NCI-H2227 treated with DMSO at 0.1 percent for 48 hours (cell line): ENCODE results near the gene IFT25.
"Not testable (repeated sequence)": the region's sequence is repeated elsewhere in the genome, so short reads cannot be mapped to it uniquely, and the experiment has no call there.

Experiments
- DNase-seq: peaks from one replicate; lab custom pipeline; 2025; lab: John Stamatoyannopoulos, UW

IFT25 gene

GRCh38 chr1:53945433-53946251, at the start of gene IFT25:
IFT25 (minus strand) TSS chr1:53945699; CDS start chr1:53940082, 5,617 bp downstream.
- peak; percentile 99 for DNase-seq

GRCh38 chr1:53994516-53994915, 49.0 kb upstream of the IFT25 start:
- DNase-seq, result not testable (repeated sequence)

- no peak for DNase-seq
Observed at GRCh38 chr1:53992085-53992874, 46.8 kb upstream of the IFT25 start.

- DNase-seq, result no peak
Observed at GRCh38 chr1:53987880-53988279, 42.4 kb upstream of the IFT25 start.

- no peak for DNase-seq
Observed at GRCh38 chr1:53986458-53986857, 41.0 kb upstream of the IFT25 start.

- DNase-seq, result no peak
Observed at GRCh38 chr1:53984726-53985125, 39.2 kb upstream of the IFT25 start.

- no peak for DNase-seq
Observed at GRCh38 chr1:53982763-53983104, 37.2 kb upstream of the IFT25 start.

- DNase-seq, result peak; percentile 31
Observed at GRCh38 chr1:53982034-53982762, 36.7 kb upstream of the IFT25 start.

GRCh38 chr1:53981220-53981619, 35.7 kb upstream of the IFT25 start:
- DNase-seq, result no peak

- no peak for DNase-seq
Observed at GRCh38 chr1:53979712-53980450, 34.4 kb upstream of the IFT25 start.

- DNase-seq, result no peak
Observed at GRCh38 chr1:53975861-53976260, 30.4 kb upstream of the IFT25 start.

GRCh38 chr1:53971718-53972117, 26.2 kb upstream of the IFT25 start:
- DNase-seq, result no peak

- not testable (repeated sequence) for DNase-seq
Observed at GRCh38 chr1:53969323-53969722, 23.8 kb upstream of the IFT25 start.

- no peak for DNase-seq
Observed at GRCh38 chr1:53968125-53968513, 22.6 kb upstream of the IFT25 start.

GRCh38 chr1:53967409-53968124, 22.1 kb upstream of the IFT25 start:
- no peak for DNase-seq

- no peak for DNase-seq
Observed at GRCh38 chr1:53966794-53967193, 21.3 kb upstream of the IFT25 start.

- DNase-seq, result no peak
Observed at GRCh38 chr1:53964109-53964508, 18.6 kb upstream of the IFT25 start.

- DNase-seq, result no peak
Observed at GRCh38 chr1:53963460-53963859, 18.0 kb upstream of the IFT25 start.

GRCh38 chr1:53962395-53962794, 16.9 kb upstream of the IFT25 start:
- DNase-seq, result no peak

- no peak for DNase-seq
Observed at GRCh38 chr1:53959664-53960250, 14.3 kb upstream of the IFT25 start.
